ENCODE measurements around the gene TUBAL3. TPM values are rescaled to one million over a fixed set of nuclear protein-coding genes. Genes with fewer than 3 reads are reported as not detected.

TUBAL3 gene
- total RNA-seq, 1 experiment from 2014 or later = not detected

- intact Hi-C loops (cut with micrococcal nuclease; ENCODE audit: unreplicated experiment) = no loop called here
- ATAC-seq = no peak
- POLR2A ChIA-PET = no interaction called here
Observed at GRCh38 chr10:5395168-5395567, 9.5 kb downstream of the TUBAL3 start.

GRCh38 chr10:5393529-5393928, 11.1 kb downstream of the TUBAL3 start:
- no TSS peak for BruUV-seq (replicated peaks)
- in situ Hi-C loops (cut with HindIII; ENCODE audit: low pct_unique_long_range_greater_than_20kb, low sequenced_read_pairs) = no loop called here

More at GRCh38 chr10:5395168-5395567, 9.5 kb downstream of the TUBAL3 start:
- no peak overlapping the region for H3K4me3 ChIP-seq (ENCODE audit: low read depth in 2 of 2, low read length in 2 of 2)
- H3K27me3 ChIP-seq (ENCODE audit: control insufficient read depth, insufficient read depth, low read length) = no peaks in the 10 kb centered on the region
- H3K4me1 ChIP-seq (ENCODE audit: control insufficient read depth, insufficient read depth, low read length) = no peaks in the 10 kb centered on the region
- no TSS peak for BruUV-seq (replicated peaks)
- in situ Hi-C loops (cut with HindIII; ENCODE audit: low pct_unique_long_range_greater_than_20kb, low sequenced_read_pairs) = no loop called here
- CTCF ChIA-PET = no interaction called here
- no peak for DNase-seq (ENCODE audit: low read depth, low spot score)
- peaks cover 11% of the 10 kb centered on the region; the same call in 1 of the 2 replicates for H3K9me3 ChIP-seq (ENCODE audit: control insufficient read depth, insufficient read depth, low read depth, low read length)
- TF ChIP-seq CTCF (IDR thresholded peaks at IDR 0.05) (no peak), POLR2AphosphoS5 (IDR thresholded peaks at IDR 0.05; ENCODE audit: low read depth, low read length) (no peak), TCF7L2 (IDR thresholded peaks at IDR 0.05; ENCODE audit: low read depth, low read length) (no peak), SIN3A (IDR thresholded peaks at IDR 0.05; ENCODE audit: borderline replicate concordance, insufficient read depth, low read depth, low read length) (no peak), REST (IDR thresholded peaks at IDR 0.05; ENCODE audit: insufficient read depth in 1 of 2, low read depth in 2 of 2, low read length in 1 of 2) (no peak)
- no peaks in the 10 kb centered on the region for H3K36me3 ChIP-seq (ENCODE audit: control insufficient read depth, insufficient read depth, low read length)
- H3K27ac ChIP-seq (ENCODE audit: low read length) = no peak overlapping the region

More at GRCh38 chr10:5393529-5393928, 11.1 kb downstream of the TUBAL3 start:
- ChIA-PET CTCF (no interaction called here), POLR2A (no interaction called here)
- intact Hi-C loops (cut with micrococcal nuclease; ENCODE audit: unreplicated experiment) = no loop called here
- DNase-seq (ENCODE audit: low read depth, low spot score) = no peak
- H3K4me3 ChIP-seq (ENCODE audit: low read depth in 2 of 2, low read length in 2 of 2) = no peak overlapping the region
- no peak for TF ChIP-seq TCF7L2 (IDR thresholded peaks at IDR 0.05; ENCODE audit: low read depth, low read length)
- no peak for TF ChIP-seq CTCF (IDR thresholded peaks at IDR 0.05)
- no peak for TF ChIP-seq SIN3A (IDR thresholded peaks at IDR 0.05; ENCODE audit: borderline replicate concordance, insufficient read depth, low read depth, low read length)
- no peak for TF ChIP-seq REST (IDR thresholded peaks at IDR 0.05; ENCODE audit: insufficient read depth in 1 of 2, low read depth in 2 of 2, low read length in 1 of 2)
- no peak for TF ChIP-seq POLR2AphosphoS5 (IDR thresholded peaks at IDR 0.05; ENCODE audit: low read depth, low read length)
- peaks cover 15% of the 10 kb centered on the region; the same call in 1 of the 2 replicates for H3K9me3 ChIP-seq (ENCODE audit: control insufficient read depth, insufficient read depth, low read depth, low read length)
- H3K36me3 ChIP-seq (ENCODE audit: control insufficient read depth, insufficient read depth, low read length) = no peaks in the 10 kb centered on the region
- no peaks in the 10 kb centered on the region for H3K4me1 ChIP-seq (ENCODE audit: control insufficient read depth, insufficient read depth, low read length)
- no peak for ATAC-seq
- no peaks in the 10 kb centered on the region for H3K27me3 ChIP-seq (ENCODE audit: control insufficient read depth, insufficient read depth, low read length)
- no peak overlapping the region for H3K27ac ChIP-seq (ENCODE audit: low read length)

All from Panc1 (cell line).